ENCODE results near the gene PIWIL4.

DNA sequence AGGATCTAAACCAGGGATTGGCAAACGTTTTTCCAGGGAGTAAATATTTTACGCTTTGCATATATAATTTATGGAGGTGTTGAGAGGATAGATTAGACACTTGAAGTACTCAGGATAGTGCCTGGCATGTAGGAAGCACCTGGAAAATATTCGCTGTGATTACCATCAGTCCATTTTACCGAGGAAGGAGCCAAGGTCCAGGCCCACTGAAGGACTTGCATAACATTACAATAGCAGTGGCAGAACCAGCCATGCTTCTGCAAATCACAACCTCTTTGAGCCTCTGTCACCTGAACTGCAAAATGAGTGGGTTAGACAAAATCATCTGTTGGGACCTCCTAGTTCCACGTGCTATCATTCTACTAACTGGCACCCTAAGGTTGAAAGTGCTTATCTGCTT is 18.0 kb upstream of the PIWIL4 start:
- TF ChIP-seq, protein P1, sequence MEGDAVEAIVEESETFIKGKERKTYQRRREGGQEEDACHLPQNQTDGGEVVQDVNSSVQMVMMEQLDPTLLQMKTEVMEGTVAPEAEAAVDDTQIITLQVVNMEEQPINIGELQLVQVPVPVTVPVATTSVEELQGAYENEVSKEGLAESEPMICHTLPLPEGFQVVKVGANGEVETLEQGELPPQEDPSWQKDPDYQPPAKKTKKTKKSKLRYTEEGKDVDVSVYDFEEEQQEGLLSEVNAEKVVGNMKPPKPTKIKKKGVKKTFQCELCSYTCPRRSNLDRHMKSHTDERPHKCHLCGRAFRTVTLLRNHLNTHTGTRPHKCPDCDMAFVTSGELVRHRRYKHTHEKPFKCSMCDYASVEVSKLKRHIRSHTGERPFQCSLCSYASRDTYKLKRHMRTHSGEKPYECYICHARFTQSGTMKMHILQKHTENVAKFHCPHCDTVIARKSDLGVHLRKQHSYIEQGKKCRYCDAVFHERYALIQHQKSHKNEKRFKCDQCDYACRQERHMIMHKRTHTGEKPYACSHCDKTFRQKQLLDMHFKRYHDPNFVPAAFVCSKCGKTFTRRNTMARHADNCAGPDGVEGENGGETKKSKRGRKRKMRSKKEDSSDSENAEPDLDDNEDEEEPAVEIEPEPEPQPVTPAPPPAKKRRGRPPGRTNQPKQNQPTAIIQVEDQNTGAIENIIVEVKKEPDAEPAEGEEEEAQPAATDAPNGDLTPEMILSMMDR (conservative IDR thresholded peaks at IDR 0.05; ENCODE audit: low read depth, low read length), result no peak
- TF ChIP-seq EZH2 (IDR thresholded peaks at IDR 0.05; ENCODE audit: low read length, unreplicated experiment) (no peak), EZH2phosphoT487 (IDR thresholded peaks at IDR 0.05; ENCODE audit: borderline replicate concordance, low read length) (no peak)
